Left ventricle myocardium inferior (tissue), 1 donor: ENCODE measurements around the gene CMTR2. TPM values are rescaled to one million over a fixed set of nuclear protein-coding genes. Genes with fewer than 3 reads are reported as not detected.

Experiments
- DNase-seq: peaks from one replicate; pipeline ENCODE4 v3.0.0-alpha.2; 2020
- H3K27ac ChIP-seq: fragments of 200-600 bp; replicated peaks from 2 replicates; pipeline ENCODE4 v1.8.0; 2021
- H3K27me3 ChIP-seq: fragments of 200-600 bp; 2 replicates; pipeline ENCODE4 v1.8.0; 2021; ENCODE audit warnings: low read depth
- H3K36me3 ChIP-seq: fragments of 200-600 bp; 2 replicates; pipeline ENCODE4 v1.8.0; 2021
- H3K4me1 ChIP-seq: fragments of 200-600 bp; 2 replicates; pipeline ENCODE4 v1.8.0; 2021
- H3K4me3 ChIP-seq: fragments of 200-600 bp; 2 replicates; pipeline ENCODE4 v1.8.0; 2021; ENCODE audit warnings: mild to moderate bottlenecking, moderate library complexity
- H3K9me3 ChIP-seq: fragments of 200-600 bp; replicated peaks from 2 replicates; pipeline ENCODE4 v1.8.0; 2021
- CTCF ChIP-seq: fragments of 200-600 bp; IDR thresholded peaks from 2 replicates; pipeline ENCODE4 v1.8.0; 2021; ENCODE audit warnings: antibody characterized with exemption, mild to moderate bottlenecking, borderline replicate concordance
- intact Hi-C: fragments of 100-400 bp; cut with micrococcal nuclease; formaldehyde crosslinking; loops from one replicate; pipeline ENCODE4 v1.11.0; 2022
- total RNA-seq: library from RNA; stranded (reverse); fragmentation: NEBNext Ultra II Directional; extraction: Animal tissue kit (Norgen Biotek cat#: 25700); gene quantifications from one replicate; pipeline ENCODE4 v1.2.1, GENCODE V29; 2021
- donor health status: DM: no; HTN: yes; CAD: no; lungs with severe emphysema.

CMTR2 gene
- total RNA-seq, 1 donor from 2014 or later, result 9.3 TPM

- H3K27me3 ChIP-seq, result no peaks in the 10 kb centered on the region
- intact Hi-C loops, result no loop called here
- peaks cover 12% of the 10 kb centered on the region for H3K9me3 ChIP-seq
- no peak overlapping the region for H3K4me3 ChIP-seq
- no peak overlapping the region for H3K27ac ChIP-seq
- no peak for TF ChIP-seq CTCF
- H3K36me3 ChIP-seq, result no peaks in the 10 kb centered on the region
- no peaks in the 10 kb centered on the region for H3K4me1 ChIP-seq
- no peak for DNase-seq
Measured at GRCh38 chr16:71276589-71277334, 12.4 kb downstream of the CMTR2 start.

GRCh38 chr16:71273384-71273783, 15.8 kb downstream of the CMTR2 start:
- DNase-seq, result no peak
- peaks cover 12% of the 10 kb centered on the region for H3K9me3 ChIP-seq
- no peak overlapping the region for H3K4me3 ChIP-seq
- no peaks in the 10 kb centered on the region for H3K36me3 ChIP-seq
- no peaks in the 10 kb centered on the region for H3K4me1 ChIP-seq
- no peak for TF ChIP-seq CTCF
- no peaks in the 10 kb centered on the region for H3K27me3 ChIP-seq
- intact Hi-C loops, result no loop called here
- no peak overlapping the region for H3K27ac ChIP-seq

GRCh38 chr16:71264299-71264698, 24.9 kb downstream of the CMTR2 start:
- no peak overlapping the region for H3K4me3 ChIP-seq
- H3K27ac ChIP-seq, result no peak overlapping the region
- no peak for DNase-seq
- no peak for TF ChIP-seq CTCF
- H3K9me3 ChIP-seq, result no peaks in the 10 kb centered on the region
- peaks cover 30% of the 10 kb centered on the region for H3K27me3 ChIP-seq
- H3K36me3 ChIP-seq, result no peaks in the 10 kb centered on the region
- no peaks in the 10 kb centered on the region for H3K4me1 ChIP-seq
- intact Hi-C loops, result no loop called here

GRCh38 chr16:71263582-71263981, 25.6 kb downstream of the CMTR2 start:
- H3K4me1 ChIP-seq, result no peaks in the 10 kb centered on the region
- peaks cover 30% of the 10 kb centered on the region for H3K27me3 ChIP-seq
- no peak overlapping the region for H3K4me3 ChIP-seq
- no peak overlapping the region for H3K27ac ChIP-seq
- no peak for TF ChIP-seq CTCF
- intact Hi-C loops, result no loop called here
- no peak for DNase-seq
- H3K9me3 ChIP-seq, result no peaks in the 10 kb centered on the region
- H3K36me3 ChIP-seq, result no peaks in the 10 kb centered on the region

- Histone ChIP-seq H3K4me3 (no peak overlapping the region), H3K9me3 (no peaks in the 10 kb centered on the region), H3K4me1 (no peaks in the 10 kb centered on the region), H3K27ac (no peak overlapping the region), H3K27me3 (peaks cover 30% of the 10 kb centered on the region), H3K36me3 (no peaks in the 10 kb centered on the region)
- intact Hi-C loops, result no loop called here
- no peak for DNase-seq
- no peak for TF ChIP-seq CTCF
Measured at GRCh38 chr16:71262391-71262790, 26.8 kb downstream of the CMTR2 start.
